Stimulated activated CD8-positive, alpha-beta memory T cell treated with anti-CD3 and anti-CD28 coated beads, Interleukin-2, amount 100 ng/mL, for 48 hours (primary cell): Measurements from ENCODE around the gene TIMP3.
A peak's percentile ranks its signal among the peaks of the same experiment; 100 is the strongest.

Experiments used
- DNase-seq, 2 donors: peaks; one replicate each; pipeline ENCODE4 v3.0.0-alpha.2; 2020; ENCODE audit warnings: low read depth in 2 of 2

The TIMP3 gene

DNA sequence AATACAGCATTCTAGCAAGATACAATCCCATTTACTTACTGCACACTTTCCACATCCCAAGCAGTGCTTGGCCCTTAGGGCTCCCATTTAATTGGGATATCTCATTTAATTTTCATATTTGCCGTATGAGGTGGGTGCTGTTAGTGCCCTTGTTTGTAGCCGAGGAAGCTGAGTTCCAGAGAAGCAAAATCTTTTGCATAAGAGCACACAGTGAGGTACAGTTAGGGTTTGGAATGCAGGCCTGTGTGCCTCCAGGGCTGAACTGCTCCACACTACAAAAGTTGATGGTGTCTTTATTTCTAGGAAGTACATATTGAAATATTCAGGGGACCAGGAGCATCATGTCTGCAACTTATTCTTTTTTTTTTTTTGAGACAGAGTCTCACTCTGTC is 15.5 kb upstream of the TIMP3 start:
- no peak for DNase-seq

DNA sequence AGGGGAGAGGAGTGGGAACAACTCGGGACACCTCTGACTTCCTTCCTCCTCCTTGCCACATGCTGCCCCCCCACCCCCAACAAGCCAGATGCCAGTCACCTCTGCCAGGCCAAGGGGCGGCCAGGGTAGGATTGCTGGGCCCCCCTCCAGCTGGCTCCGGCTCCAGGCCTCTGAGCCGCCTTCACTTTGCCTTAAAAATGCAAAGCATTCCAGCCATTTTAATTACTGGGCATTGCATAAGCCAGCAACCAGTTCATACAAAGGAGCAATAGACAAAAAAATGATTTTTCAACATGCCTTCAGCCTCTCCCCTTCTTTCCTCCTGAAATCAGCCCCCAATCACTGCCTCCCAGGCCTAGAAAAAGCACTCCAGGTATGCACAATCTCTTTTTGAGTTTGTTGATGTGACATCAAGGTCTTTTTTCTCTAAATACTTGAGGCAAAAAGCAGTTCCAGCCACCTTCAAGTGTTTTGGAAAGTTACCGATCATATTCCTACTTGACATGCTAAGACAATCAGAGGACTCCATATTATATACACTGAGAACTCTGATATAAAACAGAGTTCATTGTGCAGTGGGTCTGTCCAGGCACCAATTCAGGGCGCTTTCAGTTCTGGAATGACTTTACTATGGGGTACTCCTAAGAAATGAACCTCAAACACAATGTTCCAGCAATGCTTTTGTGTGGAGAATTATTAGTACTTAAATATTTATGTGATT is 12.4 kb upstream of the TIMP3 start:
- no peak for DNase-seq

GRCh38 chr22:32789797-32790620 is 11.5 kb upstream of the TIMP3 start:
- DNase-seq: no peak

DNA sequence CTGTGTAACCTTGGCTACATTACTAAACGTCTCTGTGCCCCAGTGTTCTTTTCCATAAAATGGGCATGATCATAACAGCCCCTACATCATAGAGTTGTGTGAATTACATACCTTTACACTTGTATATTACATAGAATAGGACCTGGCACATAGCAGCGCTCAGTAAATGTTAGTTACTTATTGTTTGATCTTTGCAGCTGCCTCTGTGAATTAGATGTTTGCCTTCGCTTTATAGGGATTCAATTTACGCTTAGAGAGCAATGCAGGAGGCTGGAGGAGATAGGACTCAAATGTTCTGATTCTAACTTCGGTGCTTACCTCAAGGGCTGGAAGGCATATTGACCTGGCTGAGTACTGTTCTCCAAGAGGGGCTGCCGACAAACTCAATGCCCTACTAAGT is 10.4 kb upstream of the TIMP3 start:
- no peak for DNase-seq

GRCh38 chr22:32791485-32791884 is 10.0 kb upstream of the TIMP3 start:
- no peak for DNase-seq

DNA sequence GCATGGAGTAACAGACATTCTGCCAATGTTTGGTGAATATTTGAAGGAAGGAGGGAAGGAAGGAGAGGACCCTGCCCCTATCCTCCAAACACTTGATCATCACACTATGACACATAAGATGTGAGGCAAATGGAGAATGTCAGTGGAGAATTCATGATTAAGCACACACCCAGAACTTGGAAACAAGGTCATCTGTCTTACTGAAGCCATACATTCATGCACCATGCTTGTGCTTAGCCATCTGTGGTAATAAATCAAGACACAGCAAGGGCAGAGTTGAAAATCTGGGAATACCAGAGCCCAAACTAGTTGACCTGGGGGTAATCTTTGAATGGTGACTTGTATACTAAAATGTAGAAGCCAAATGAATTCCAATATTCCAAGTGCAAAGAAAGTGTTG is 7.9 kb upstream of the TIMP3 start:
- no peak for DNase-seq

DNA sequence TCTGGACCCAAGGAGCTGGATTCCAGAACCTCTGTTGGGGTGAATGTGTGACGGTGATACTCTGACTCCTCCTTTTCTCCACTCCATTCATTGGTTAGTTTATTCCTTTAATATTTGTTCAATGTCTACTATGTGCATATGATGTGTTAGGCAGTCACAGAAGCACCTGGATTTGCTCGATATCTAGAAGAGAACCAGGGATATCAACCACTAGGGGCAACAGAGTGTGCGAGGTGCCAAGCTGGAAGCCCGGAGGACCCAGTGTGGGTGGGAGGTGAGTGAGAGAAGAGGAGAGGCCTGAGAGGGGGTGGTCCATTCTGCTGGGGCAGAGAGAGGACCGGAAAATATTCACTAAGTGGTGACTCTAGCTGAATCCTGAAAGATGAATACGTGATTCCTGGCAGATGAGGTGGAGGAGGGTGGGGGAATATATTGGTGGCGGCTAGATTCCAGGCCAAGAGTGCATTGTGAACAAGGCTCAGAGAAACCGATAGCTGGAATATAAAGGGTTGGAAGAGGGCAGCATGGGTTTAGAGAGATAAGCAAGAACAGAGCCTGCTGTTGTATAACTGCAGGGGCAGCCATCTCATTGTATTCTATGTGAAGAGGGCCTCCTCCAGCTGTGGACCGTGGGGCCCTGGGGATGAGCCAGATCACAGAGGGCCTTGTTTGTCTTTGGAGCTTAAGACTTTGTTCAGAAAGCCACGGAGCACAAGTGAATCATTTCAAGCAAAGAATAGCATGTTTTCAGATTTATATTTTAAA is 6.9 kb upstream of the TIMP3 start:
- DNase-seq: no peak

DNA sequence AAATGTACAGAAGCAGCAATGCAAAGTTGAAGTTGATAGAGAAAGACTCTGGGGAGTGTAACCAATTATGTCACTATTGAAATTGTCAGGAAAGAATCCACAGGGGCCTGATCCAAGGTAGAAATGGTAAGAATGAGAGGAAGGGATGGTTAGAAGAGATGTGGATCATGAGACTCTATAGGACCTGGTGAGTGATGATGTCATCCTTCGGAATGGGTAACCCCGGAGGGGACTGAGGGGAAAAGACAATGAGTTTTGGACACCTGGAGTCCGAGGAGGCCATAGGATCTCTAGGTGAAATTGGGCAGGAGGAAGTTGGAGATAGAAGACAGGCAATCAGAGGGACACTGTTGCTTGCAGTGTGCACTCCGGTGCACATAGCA is 6.3 kb upstream of the TIMP3 start:
- DNase-seq: no peak

- DNase-seq: peak; percentile 23 to 38
These were observed 4.5 kb upstream of the TIMP3 start for GRCh38 chr22:32796865-32797573.

- DNase-seq: no peak
These were observed 2.0 kb upstream of the TIMP3 start for GRCh38 chr22:32799496-32799895.

- no peak for DNase-seq
These were observed 1.2 kb upstream of the TIMP3 start for GRCh38 chr22:32800158-32800882.

DNA sequence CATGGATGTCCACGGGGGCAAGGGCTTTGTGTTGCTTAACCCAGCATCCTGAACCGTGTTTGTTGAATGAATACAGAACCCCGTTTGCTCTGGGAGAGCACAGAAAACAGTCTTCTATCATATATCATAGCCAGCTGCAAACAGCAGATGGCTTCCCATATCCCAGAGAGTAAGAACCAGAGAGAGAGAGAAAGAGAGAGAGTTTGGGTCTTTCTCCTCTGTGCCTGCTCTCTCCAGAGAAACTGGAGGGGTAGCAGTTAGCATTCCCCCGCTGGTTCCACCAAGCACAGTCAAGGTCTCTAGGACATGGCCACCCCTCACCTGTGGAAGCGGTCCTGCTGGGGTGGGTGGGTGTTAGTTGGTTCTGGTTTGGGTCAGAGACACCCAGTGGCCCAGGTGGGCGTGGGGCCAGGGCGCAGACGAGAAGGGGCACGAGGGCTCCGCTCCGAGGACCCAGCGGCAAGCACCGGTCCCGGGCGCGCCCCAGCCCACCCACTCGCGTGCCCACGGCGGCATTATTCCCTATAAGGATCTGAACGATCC is 440 bp upstream of the TIMP3 start:
- no peak for DNase-seq

GRCh38 chr22:32802237-32802765 is 796 bp downstream of the TIMP3 start:
- no peak for DNase-seq

DNA sequence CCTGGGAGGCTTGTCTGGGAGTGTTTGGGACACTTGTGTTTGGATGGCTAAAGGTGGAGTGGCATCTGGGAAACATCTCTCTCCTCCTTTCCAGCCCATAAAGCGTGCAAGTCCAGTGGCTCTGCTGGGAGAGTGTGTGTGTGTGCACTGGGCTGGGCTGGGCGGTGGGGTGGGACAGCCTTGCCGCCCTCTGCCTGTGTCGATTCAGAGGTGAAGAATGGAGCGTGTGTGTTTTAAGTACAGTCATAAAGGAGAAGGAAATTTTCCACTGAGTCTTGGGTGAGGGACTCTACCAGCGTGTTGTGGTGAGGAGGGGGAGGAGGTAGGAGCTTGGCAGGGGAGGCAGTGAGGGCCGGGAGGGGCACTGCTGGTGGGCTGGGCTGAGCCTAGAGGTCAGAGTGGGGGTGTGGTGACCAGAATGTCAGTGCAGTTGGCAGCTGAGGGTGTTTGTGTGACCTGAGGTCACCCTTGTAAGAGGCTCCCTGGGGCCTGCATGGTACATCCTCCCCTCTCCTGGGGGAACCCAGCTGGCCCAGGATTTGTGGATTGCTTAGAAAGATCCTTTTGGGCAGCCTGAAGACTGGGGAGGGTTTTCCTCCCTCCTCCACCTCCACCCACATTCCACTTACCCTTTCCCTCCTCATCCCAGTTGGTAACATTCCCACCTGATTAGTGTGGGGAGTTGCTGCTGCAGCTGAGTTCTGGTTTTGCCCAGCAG is 1.7 kb downstream of the TIMP3 start:
- no peak for DNase-seq

- no peak for DNase-seq
These were observed 2.4 kb downstream of the TIMP3 start for GRCh38 chr22:32803738-32804435.

DNA sequence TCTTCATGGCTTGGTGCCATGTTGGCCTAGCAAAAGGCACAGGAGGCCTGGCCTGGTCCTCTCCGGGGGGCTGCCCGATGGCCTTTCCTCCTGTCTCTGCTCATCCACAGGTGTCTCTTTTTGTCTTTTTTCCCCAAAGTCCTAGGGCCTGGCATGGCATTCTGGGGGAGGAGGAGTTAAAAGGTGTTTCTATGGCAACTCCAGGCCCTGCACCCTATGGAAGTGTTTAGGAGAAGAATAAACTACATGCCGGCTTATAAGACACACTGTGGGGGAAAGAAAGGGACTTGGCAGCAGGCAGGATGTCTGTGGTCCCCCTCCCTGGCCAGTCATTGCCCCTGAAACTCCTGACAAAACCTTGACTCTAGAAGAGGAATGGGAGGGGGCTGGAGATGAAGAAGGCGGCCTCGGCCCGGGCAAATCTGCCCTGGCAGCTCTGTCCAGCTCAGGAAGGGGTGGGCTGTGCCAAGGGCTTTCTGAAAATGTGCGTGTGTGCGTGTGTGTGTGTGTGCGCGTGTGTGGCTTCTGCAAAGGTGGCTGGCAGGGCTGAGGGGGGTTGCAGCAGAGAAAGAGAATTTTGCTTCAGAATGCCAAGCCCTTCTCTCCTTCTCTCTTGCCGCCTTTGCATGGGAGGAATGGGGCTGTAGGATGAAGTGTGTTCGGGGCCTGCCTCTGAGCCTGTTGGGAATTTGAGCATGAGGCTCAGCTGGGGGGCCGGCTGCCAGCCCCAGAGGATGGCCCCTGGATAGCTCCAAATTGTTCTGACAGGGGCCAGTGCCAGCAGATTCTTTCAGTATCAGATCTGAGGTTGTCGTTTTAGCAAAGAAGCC is 3.2 kb downstream of the TIMP3 start:
- DNase-seq: no peak

- no peak for DNase-seq
These were observed 3.9 kb downstream of the TIMP3 start for GRCh38 chr22:32805361-32805881.

DNA sequence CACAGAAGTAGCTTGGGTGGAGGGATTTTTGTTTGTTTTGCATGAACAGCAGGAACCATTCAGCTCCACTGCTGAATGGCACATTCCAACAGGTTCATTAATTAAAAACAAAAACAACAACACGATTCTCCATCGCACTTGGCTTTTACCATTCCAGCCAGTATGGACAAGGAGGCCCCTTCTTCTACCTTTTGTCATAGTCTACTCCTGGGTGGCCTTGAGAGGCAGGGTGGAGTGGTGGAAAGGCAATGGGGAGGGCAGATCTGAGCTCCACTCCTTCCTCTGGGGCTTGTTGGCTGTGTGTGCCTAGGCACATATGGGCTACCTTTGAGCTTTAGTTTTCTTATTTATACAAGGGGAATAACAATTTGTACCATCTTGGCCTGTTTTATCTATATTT is 4.8 kb downstream of the TIMP3 start:
- no peak for DNase-seq
